HL-60 (cell line): ENCODE data around the gene ITGB3.

Source experiments
- DNase-seq, 2 experiments: peaks; one replicate each; pipeline ENCODE4 v3.0.0-alpha.2; 2010 to 2020; ENCODE audit warnings: low read depth in 1 of 2, low spot score in 1 of 2
- H3K27ac ChIP-seq: fragments of 250-450 bp; sonication (Bioruptor Pico); replicated peaks from 2 replicates; pipeline ENCODE4 v1.5.1; 2020; ENCODE audit warnings: mild to moderate bottlenecking, moderate library complexity
- H3K27me3 ChIP-seq: fragments of 250-450 bp; sonication (Bioruptor Pico); 2 replicates; pipeline ENCODE4 v1.5.1; 2021; ENCODE audit warnings: mild to moderate bottlenecking, moderate library complexity; ENCODE audit not compliant: insufficient read depth, poor library complexity, severe bottlenecking
- H3K4me3 ChIP-seq: replicated peaks from 2 replicates; pipeline ENCODE4 v1.5.1; 2011; ENCODE audit warnings: mild to moderate bottlenecking, control low read depth, low read length; ENCODE audit not compliant: insufficient read depth
- CTCF ChIP-seq: IDR thresholded peaks from one replicate; pipeline ENCODE4 v1.5.1; 2011; ENCODE audit warnings: low read length, control low read depth, inconsistent platforms; ENCODE audit not compliant: insufficient read depth
- GABPA ChIP-seq: IDR thresholded peaks from 2 replicates; pipeline ENCODE4 v1.6.1; 2012; ENCODE audit warnings: low read depth
- POLR2AphosphoS5 ChIP-seq: IDR thresholded peaks from 2 replicates; pipeline ENCODE4 v1.6.1; 2012; ENCODE audit warnings: low read depth
- REST ChIP-seq: IDR thresholded peaks from 2 replicates; pipeline ENCODE4 v1.6.1; 2012; ENCODE audit warnings: low read depth; ENCODE audit not compliant: insufficient replicate concordance
- SPI1 ChIP-seq: IDR thresholded peaks from 2 replicates; pipeline ENCODE4 v1.6.1; 2012; ENCODE audit warnings: low read depth, mild to moderate bottlenecking, borderline replicate concordance

The ITGB3 gene

GRCh38 chr17:47273245-47273644, 19.6 kb downstream of the ITGB3 start:
- H3K4me3 ChIP-seq = no peak overlapping the region
- no peaks in the 10 kb centered on the region for H3K27me3 ChIP-seq
- DNase-seq = no peak
- no peak overlapping the region for H3K27ac ChIP-seq
- TF ChIP-seq CTCF = no peak
- TF ChIP-seq SPI1 = no peak
- TF ChIP-seq GABPA = no peak
- no peak for TF ChIP-seq POLR2AphosphoS5
- no peak for TF ChIP-seq REST

- Histone ChIP-seq H3K27ac (no peak overlapping the region), H3K27me3 (no peaks in the 10 kb centered on the region), H3K4me3 (no peak overlapping the region)
- no peak for TF ChIP-seq CTCF
- no peak for TF ChIP-seq SPI1
- no peak for TF ChIP-seq POLR2AphosphoS5
- TF ChIP-seq GABPA = no peak
- no peak for TF ChIP-seq REST
- no peak for DNase-seq
Measured at GRCh38 chr17:47274319-47275069, 20.9 kb downstream of the ITGB3 start.

- DNase-seq = no peak
- Histone ChIP-seq H3K27ac (no peak overlapping the region), H3K4me3 (no peak overlapping the region), H3K27me3 (no peaks in the 10 kb centered on the region)
- no peak for TF ChIP-seq SPI1
- TF ChIP-seq CTCF = no peak
- TF ChIP-seq POLR2AphosphoS5 = no peak
- no peak for TF ChIP-seq GABPA
- TF ChIP-seq REST = no peak
Measured at GRCh38 chr17:47275245-47275984, 21.8 kb downstream of the ITGB3 start.
